Activated T-cell treated with anti-CD3 and anti-CD28 coated beads, Interleukin-2, amount 50 U/mL, for 4 hours (primary cell): Measurements from ENCODE around the gene CORO7. TPM values are rescaled to one million over a fixed set of nuclear protein-coding genes. Genes with fewer than 3 reads are reported as not detected.

ENCODE experiments used
- ATAC-seq, 2 donors: fragments of 200-7000 bp; cut with Tn5 transposase; one replicate each; pipeline ENCODE4 v1.10.0; 2021
- DNase-seq: peaks from one replicate; pipeline ENCODE4 v3.0.0-alpha.2; 2020
- H3K27me3 Mint-ChIP-seq: one replicate; pipeline ENCODE4 v1.8.0; 2021; ENCODE audit warnings: low read depth, mixed read lengths
- H3K36me3 Mint-ChIP-seq: one replicate; pipeline ENCODE4 v1.8.0; 2022; ENCODE audit warnings: mixed read lengths; ENCODE audit not compliant: insufficient read depth
- H3K4me1 Mint-ChIP-seq: one replicate; pipeline ENCODE4 v1.8.0; 2021; ENCODE audit warnings: low read depth, mixed read lengths
- H3K4me3 Mint-ChIP-seq: one replicate; pipeline ENCODE4 v1.8.0; 2021; ENCODE audit warnings: mild to moderate bottlenecking, moderate library complexity, mixed read lengths
- H3K9me3 Mint-ChIP-seq: one replicate; pipeline ENCODE4 v1.8.0; 2021; ENCODE audit warnings: mixed read lengths
- total RNA-seq, 3 donors: library from RNA; stranded (reverse); gene quantifications; one replicate each; pipeline ENCODE4 v1.2.1, GENCODE V29; 2021

Gene CORO7
- total RNA-seq, 3 donors from 2014 or later: 75.8 to 79.9 (median 76.4) TPM

GRCh38 chr16:4332623-4333307 lies 83.6 kb downstream of the CORO7 start:
- DNase-seq (no peak), ATAC-seq (no peak)
- Mint-ChIP-seq H3K4me3 (no peak overlapping the region), H3K9me3 (no peaks in the 10 kb centered on the region), H3K27me3 (no peaks in the 10 kb centered on the region), H3K4me1 (peaks cover 5% of the 10 kb centered on the region), H3K36me3 (no peaks in the 10 kb centered on the region)

GRCh38 chr16:4332083-4332482 lies 84.3 kb downstream of the CORO7 start:
- no peaks in the 10 kb centered on the region for H3K9me3 Mint-ChIP-seq
- no peak for ATAC-seq
- H3K36me3 Mint-ChIP-seq: no peaks in the 10 kb centered on the region
- H3K4me1 Mint-ChIP-seq: peaks cover 5% of the 10 kb centered on the region
- no peak for DNase-seq
- H3K4me3 Mint-ChIP-seq: no peak overlapping the region
- H3K27me3 Mint-ChIP-seq: no peaks in the 10 kb centered on the region

- peak; percentile 61 to 63 for ATAC-seq
- Mint-ChIP-seq H3K9me3 (no peaks in the 10 kb centered on the region), H3K4me1 (peaks cover 5% of the 10 kb centered on the region), H3K27me3 (no peaks in the 10 kb centered on the region), H3K4me3 (no peak overlapping the region), H3K36me3 (no peaks in the 10 kb centered on the region)
- peak; percentile 72 for DNase-seq
Measured at GRCh38 chr16:4330277-4330874, 86.0 kb downstream of the CORO7 start.

GRCh38 chr16:4328782-4329775 lies 87.3 kb downstream of the CORO7 start:
- Mint-ChIP-seq H3K4me3 (no peak overlapping the region), H3K4me1 (peaks cover 5% of the 10 kb centered on the region), H3K27me3 (no peaks in the 10 kb centered on the region), H3K36me3 (no peaks in the 10 kb centered on the region), H3K9me3 (no peaks in the 10 kb centered on the region)
- no peak for DNase-seq
- no peak for ATAC-seq

GRCh38 chr16:4328046-4328781 lies 88.2 kb downstream of the CORO7 start:
- H3K4me3 Mint-ChIP-seq: peak overlapping the region; percentile 45
- H3K9me3 Mint-ChIP-seq: no peaks in the 10 kb centered on the region
- no peaks in the 10 kb centered on the region for H3K27me3 Mint-ChIP-seq
- DNase-seq (peak; percentile 51), ATAC-seq (peak; percentile 80 to 89)
- H3K36me3 Mint-ChIP-seq: no peaks in the 10 kb centered on the region
- peaks cover 5% of the 10 kb centered on the region for H3K4me1 Mint-ChIP-seq

- H3K36me3 Mint-ChIP-seq: no peaks in the 10 kb centered on the region
- H3K9me3 Mint-ChIP-seq: no peaks in the 10 kb centered on the region
- ATAC-seq: peak; percentile 41 to 55
- H3K27me3 Mint-ChIP-seq: no peaks in the 10 kb centered on the region
- H3K4me3 Mint-ChIP-seq: no peak overlapping the region
- H3K4me1 Mint-ChIP-seq: peaks cover 5% of the 10 kb centered on the region
- DNase-seq: no peak
Measured at GRCh38 chr16:4327386-4328045, 88.9 kb downstream of the CORO7 start.

DNA sequence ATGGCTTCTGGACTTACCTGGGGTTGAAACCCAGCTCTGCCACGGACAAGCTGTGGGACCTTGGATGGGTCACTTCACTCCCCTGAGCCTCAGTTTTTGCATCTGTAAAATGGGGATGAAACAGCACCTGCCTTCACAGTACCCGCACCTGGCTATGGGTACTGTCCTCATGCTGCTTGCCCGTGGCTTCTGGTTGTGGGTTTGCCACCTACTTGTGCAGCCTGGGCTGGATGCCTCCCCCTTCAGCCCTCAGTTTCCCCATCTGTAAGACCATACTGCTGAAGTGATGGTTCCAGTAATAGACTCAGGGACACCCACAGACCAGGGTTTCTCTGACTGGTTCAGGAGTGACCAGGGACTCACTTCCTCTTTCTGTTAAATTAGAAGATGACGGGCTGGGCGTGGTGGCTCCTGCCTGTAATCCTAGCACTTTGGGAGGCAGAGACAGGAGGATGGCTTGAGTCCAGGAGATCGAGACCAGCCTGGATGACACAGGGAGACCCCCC lies 91.1 kb downstream of the CORO7 start:
- Mint-ChIP-seq H3K9me3 (no peaks in the 10 kb centered on the region), H3K27me3 (no peaks in the 10 kb centered on the region), H3K4me1 (peaks cover 5% of the 10 kb centered on the region), H3K4me3 (no peak overlapping the region), H3K36me3 (no peaks in the 10 kb centered on the region)
- DNase-seq (no peak), ATAC-seq (no peak)

GRCh38 chr16:4324492-4325252 lies 91.7 kb downstream of the CORO7 start:
- Mint-ChIP-seq H3K36me3 (no peaks in the 10 kb centered on the region), H3K27me3 (no peaks in the 10 kb centered on the region), H3K4me1 (peaks cover 6% of the 10 kb centered on the region), H3K9me3 (no peaks in the 10 kb centered on the region), H3K4me3 (no peak overlapping the region)
- DNase-seq (no peak), ATAC-seq (no peak)

GRCh38 chr16:4323845-4324488 lies 92.4 kb downstream of the CORO7 start:
- no peak for ATAC-seq

GRCh38 chr16:4323071-4323844 lies 93.1 kb downstream of the CORO7 start:
- Mint-ChIP-seq H3K36me3 (no peaks in the 10 kb centered on the region), H3K4me3 (no peak overlapping the region), H3K9me3 (no peaks in the 10 kb centered on the region), H3K27me3 (no peaks in the 10 kb centered on the region), H3K4me1 (peaks cover 6% of the 10 kb centered on the region)
- ATAC-seq: no peak
- DNase-seq: no peak

More at GRCh38 chr16:4323845-4324488, 92.4 kb downstream of the CORO7 start:
- H3K4me3 Mint-ChIP-seq: no peak overlapping the region
- H3K27me3 Mint-ChIP-seq: no peaks in the 10 kb centered on the region
- H3K9me3 Mint-ChIP-seq: no peaks in the 10 kb centered on the region
- H3K36me3 Mint-ChIP-seq: no peaks in the 10 kb centered on the region
- peaks cover 8% of the 10 kb centered on the region for H3K4me1 Mint-ChIP-seq
- DNase-seq: no peak

GRCh38 chr16:4322121-4323052 lies 94.0 kb downstream of the CORO7 start:
- peaks cover 2% of the 10 kb centered on the region for H3K27me3 Mint-ChIP-seq
- no peaks in the 10 kb centered on the region for H3K36me3 Mint-ChIP-seq
- no peak for DNase-seq
- no peak for ATAC-seq
- H3K4me3 Mint-ChIP-seq: no peak overlapping the region
- H3K4me1 Mint-ChIP-seq: peaks cover 3% of the 10 kb centered on the region
- H3K9me3 Mint-ChIP-seq: no peaks in the 10 kb centered on the region
